LNCAP (cell line): ENCODE results near the gene NANS.

Experiments used
- TF ChIP-seq, protein P1 (sequence below): fragments of 450-650 bp; IDR thresholded peaks from 2 replicates; pipeline ENCODE4 v1.5.1; 2017; ENCODE audit warnings: mild to moderate bottlenecking

NANS gene

DNA sequence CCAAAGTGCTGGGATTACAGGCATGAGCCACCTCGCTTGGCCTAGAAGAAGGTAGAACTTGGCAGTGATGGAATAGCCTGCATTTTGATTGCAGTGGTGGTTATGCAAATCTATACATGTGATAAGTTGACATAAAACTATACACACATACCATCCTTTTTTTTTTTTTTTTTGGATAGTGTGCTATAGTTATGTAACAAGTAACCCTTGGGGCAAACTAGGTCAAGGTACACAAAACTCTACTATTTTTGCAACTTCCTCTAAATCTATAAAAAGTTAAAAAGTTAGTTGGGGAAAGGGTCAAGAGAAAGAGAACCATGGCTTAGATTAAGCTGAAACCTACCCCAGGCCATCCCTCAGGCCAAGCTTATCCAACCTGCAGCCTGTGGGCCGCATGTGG, 51.4 kb downstream of the NANS start:
- TF ChIP-seq, protein P1, sequence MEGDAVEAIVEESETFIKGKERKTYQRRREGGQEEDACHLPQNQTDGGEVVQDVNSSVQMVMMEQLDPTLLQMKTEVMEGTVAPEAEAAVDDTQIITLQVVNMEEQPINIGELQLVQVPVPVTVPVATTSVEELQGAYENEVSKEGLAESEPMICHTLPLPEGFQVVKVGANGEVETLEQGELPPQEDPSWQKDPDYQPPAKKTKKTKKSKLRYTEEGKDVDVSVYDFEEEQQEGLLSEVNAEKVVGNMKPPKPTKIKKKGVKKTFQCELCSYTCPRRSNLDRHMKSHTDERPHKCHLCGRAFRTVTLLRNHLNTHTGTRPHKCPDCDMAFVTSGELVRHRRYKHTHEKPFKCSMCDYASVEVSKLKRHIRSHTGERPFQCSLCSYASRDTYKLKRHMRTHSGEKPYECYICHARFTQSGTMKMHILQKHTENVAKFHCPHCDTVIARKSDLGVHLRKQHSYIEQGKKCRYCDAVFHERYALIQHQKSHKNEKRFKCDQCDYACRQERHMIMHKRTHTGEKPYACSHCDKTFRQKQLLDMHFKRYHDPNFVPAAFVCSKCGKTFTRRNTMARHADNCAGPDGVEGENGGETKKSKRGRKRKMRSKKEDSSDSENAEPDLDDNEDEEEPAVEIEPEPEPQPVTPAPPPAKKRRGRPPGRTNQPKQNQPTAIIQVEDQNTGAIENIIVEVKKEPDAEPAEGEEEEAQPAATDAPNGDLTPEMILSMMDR, result no peak

DNA sequence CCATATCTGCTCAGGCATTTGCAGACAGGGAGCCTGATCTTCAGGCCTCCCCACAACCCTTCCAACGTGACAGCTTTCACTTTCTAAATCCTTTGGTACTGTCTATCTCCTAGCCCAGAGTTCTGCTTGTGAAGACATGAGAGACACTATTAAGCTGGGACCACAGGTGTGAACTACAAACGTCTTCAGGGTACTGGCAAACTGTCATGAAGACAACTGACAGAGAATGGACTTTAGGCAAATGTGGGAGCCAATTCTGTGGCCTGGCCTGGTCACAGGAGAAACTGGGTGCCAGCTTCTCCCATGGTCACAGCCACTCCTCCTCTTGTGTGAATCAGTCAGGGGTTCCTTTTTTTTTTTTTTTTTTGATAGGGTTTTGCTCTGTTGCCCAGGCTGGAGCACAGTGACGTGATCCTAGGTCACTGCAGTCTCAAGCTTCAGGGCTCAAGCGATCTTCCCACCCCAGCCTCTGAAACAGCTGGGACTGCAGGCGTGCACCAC, 52.0 kb downstream of the NANS start:
- TF ChIP-seq, protein P1, result no peak

DNA sequence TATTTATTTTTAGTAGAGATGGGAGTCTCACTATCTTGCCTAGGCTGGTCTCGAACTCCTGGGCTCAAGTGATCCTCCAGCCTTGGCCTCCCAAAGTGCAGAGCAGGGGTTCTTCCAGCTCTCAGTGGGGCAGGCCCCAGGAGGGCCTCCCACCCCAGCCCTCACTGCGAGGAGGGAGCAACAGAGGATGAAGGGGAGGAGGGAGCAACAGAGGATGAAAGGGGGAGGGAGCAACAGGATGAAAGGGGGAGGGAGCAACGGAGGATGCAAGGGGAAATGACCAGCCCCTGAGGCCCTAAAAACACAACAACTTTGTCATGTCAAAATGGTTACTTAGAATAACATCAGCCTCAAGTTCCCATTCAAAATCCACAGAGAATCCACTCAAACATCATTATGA, 52.5 kb downstream of the NANS start:
- TF ChIP-seq, protein P1, result no peak

DNA sequence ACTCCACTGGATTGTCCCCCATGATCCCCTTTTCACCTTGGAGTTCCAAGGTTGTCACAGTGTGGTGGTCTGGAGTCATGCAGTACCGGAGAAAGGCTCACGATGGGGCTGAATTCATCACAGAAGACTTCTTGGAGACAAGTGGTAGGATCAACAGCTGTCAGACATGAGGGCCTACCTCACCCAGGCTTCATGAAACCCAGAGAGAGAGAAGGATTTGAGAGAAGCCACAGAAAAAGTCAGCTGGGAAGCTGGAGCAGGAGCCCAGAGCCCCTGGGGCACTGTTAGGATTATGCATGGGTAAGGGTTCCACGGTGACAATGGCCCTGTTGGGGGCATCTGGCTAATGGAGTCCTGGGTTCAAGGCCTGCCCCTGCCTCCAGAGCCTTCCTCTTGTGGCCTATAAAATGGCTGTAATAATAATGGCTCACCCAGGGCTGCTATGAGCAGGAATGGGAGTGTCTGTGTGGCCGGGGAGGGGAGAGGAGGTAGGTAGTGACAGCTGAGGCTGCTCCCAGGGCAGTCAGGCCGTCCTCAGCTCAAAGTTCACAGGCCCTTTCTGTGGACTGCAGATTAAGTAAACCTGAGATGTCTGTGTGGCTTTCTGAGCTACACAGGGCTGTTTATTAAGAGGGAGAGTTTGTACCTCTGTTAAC, 61.6 kb downstream of the NANS start:
- TF ChIP-seq, protein P1, result no peak

DNA sequence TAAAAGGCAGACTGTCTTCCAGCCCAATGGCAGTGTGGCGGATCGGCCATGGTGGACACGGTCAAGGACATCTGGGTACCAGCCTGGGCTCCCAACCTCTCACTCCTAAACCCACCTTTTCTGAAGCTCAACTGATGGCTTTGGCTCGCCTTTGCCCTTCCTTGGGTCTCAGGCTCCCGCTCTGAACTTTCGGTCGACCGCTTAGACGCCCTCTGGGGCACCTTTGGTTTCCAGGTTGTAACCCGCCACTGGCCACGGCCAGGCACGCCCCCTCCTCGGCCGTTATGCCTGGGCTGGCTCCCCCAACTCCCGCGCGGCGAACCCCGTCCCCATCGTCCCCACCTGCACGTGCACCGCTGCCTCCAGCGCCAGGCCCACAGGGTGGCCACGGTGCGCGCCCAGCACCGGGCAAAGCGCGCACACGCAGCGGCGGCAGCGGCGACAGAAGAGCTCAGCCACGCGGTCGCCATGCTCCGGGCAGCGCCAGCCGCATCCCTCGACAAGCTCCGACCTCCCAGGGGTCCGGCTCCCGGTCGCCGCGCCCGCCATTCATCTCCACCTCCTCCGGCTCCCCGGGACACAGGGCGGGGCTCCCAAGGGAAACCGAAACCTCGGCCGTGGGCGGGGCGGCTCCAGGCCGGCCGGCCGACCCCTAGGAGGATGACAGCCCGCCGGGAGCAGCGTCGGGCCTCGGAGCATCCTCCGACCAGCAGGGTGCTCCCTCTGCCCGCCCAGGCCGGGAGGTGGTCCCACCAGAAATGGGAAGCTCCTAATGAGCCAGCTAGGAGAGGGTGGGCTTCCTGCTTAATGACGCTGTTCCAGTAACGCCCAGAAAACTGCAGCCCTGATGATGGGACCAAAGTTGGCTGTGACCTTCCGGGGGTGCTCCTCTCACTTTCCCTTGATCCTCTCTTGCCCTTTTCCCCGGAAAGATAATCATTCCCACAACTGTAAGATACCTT, 62.4 kb downstream of the NANS start, which contains the start of gene TRIM14:
TRIM14 (minus strand) TSS at position 583 of the 962 bp plus-strand sequence; CDS start at position 549, 34 bp downstream.
- TF ChIP-seq, protein P1, result peak; percentile 13; the same call in 1 of the 2 replicates

DNA sequence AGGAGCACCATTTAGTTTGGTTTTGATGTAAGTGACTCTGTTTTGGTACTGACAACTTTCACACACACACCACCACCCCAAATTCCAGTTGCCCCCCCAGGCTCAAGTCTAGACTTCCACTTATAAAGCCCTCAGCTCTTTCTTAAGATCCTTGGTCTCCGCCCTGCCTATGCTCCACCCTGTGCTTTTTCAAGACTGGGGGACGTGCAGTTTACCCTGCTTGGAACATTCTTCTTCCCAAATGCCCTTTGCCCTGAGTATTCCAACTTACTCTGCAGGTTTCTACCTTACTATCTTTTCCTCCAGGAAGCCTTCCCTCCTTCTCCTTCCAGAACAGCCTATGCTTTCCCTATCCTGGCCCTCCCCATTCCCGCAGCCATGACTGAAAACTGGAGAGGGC, 63.9 kb downstream of the NANS start:
- TF ChIP-seq, protein P1, result no peak

DNA sequence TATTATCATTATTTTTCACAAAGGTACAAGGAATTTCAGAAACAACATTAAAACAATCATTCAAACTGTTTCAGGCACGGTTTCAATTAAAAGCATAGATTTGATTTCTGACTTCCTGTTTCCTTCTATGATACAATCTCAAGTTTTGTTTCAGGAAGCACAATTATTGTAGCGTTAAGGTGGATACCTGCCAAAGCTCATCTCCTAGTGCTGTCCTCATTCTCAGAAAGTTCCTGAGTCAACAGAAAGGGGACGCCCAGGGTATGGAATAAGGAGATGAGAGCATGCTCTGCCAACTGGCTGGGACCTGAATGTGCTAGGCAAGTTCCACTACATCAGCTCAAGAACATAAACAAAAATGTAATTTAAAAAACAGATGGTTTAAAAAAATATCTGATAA, 64.5 kb downstream of the NANS start:
- TF ChIP-seq, protein P1, result peak; percentile 73
